Raji (cell line): ENCODE measurements around the gene TNFAIP8L1.
A peak's percentile ranks its signal among the peaks of the same experiment; 100 is the strongest.

ENCODE experiments used
- POLR2A ChIP-seq: IDR thresholded peaks from 2 replicates; pipeline ENCODE4 v1.6.1; 2011; ENCODE audit warnings: low read depth, low read length, control low read depth; ENCODE audit not compliant: insufficient read depth

The TNFAIP8L1 gene

GRCh38 chr19:4657262-4657661 lies 17.9 kb downstream of the TNFAIP8L1 start:
- no peak for TF ChIP-seq POLR2A

DNA sequence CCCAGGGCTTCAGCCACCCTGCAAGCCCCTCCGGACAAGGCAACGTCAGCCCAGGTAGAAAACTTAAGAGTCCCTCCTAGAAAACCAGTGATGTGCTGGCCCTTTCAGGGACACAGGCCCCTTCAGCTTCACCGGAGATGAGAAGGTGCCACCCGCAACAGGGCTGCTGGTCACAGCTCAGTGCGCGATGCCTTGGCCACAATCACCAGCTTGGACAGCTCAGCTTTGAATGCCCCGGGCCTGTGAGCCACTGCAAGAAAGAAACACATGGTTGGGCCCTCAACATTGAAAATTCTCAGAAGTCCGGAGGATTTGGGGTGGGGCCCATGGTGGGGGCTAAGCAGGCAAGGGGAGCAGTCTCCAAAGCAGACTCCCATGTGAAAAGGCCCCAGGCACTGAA lies 18.5 kb downstream of the TNFAIP8L1 start:
- no peak for TF ChIP-seq POLR2A

GRCh38 chr19:4660181-4660791 lies 21.0 kb downstream of the TNFAIP8L1 start:
- TF ChIP-seq POLR2A, result no peak

- TF ChIP-seq POLR2A, result no peak
Measured at GRCh38 chr19:4660993-4661392, 21.7 kb downstream of the TNFAIP8L1 start.

- TF ChIP-seq POLR2A, result no peak
Measured at GRCh38 chr19:4662020-4662695, 22.8 kb downstream of the TNFAIP8L1 start.

- TF ChIP-seq POLR2A, result no peak
Measured at GRCh38 chr19:4662812-4663211, 23.5 kb downstream of the TNFAIP8L1 start.

- TF ChIP-seq POLR2A, result no peak
Measured at GRCh38 chr19:4664642-4665041, 25.3 kb downstream of the TNFAIP8L1 start.

- peak; percentile 81 for TF ChIP-seq POLR2A
Measured at GRCh38 chr19:4669723-4670480, 30.6 kb downstream of the TNFAIP8L1 start, which contains the start of gene MYDGF. Gene MYDGF (minus strand): TSS chr19:4670342. CDS start chr19:4670334, 8 bp downstream.

DNA sequence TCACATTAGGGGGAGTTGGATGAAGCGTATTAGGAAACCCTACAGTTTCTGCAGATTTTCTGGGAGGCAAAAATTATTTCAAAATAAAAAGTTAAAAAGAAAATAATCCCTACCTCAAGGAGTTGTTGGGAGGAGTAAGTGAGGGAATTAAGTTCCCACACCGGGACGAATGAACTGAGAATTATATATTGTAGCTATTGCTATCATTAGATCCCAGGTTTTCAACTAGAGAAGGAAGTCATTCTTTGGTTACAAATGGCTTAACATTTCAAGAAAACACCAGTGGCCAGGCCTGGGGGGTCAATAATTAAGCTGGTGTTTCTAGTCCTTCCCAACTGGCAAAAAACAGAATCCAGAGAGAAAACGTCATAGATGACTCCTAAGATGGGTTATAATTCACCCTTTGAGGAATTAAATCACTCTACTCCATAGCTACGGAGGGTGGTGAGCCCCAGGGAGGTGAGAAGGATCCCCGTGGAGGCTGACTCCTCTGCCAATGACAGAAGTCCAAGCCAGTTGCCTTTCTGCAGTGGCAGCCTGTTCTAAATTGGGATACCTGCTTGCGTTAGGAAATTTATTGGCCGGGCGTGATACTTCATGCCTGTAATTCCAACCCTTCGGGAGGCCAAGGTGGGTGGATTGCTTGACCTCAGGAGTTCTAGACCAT lies 32.0 kb downstream of the TNFAIP8L1 start:
- TF ChIP-seq POLR2A, result no peak

GRCh38 chr19:4673216-4673615 lies 33.9 kb downstream of the TNFAIP8L1 start:
- no peak for TF ChIP-seq POLR2A

DNA sequence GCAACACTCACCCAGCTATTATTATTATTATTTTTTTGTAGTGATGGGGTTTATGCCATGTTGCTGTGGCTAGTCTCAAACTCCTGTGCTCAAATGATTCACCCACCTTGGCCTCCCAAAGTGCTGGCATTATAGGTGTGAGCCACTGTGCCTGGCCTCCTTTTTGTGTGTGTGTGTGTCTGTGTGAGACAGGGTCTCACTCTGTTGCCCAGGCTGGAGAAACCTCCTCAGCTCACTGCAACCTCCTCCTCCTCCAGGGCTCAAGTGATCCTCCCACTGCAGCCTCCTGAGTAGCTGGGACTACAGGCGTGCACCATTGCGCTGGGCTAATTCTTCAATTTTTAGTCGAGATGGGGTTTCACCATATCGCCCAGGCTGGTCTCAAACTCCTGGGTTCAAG lies 34.4 kb downstream of the TNFAIP8L1 start:
- TF ChIP-seq POLR2A, result no peak

DNA sequence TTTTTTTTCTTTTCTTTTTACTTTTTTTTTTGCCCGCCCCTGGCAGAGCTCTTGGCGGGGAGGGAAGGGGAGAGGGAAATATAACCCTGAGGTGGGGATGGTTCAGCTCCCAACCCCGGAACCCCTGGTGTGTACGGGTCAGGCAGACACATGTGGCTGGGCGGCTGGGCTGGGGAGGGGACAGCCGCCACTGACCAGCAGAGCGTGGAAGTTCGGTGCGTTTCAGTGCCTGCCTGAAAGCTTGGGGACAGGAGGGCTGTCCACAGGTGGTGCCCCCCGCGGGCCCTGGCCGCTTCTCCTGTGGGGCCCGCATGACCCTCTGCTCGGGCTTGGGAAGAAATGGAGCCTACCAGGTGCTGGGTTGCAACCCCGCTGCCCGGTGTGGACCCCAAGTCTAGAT lies 36.0 kb downstream of the TNFAIP8L1 start:
- no peak for TF ChIP-seq POLR2A

DNA sequence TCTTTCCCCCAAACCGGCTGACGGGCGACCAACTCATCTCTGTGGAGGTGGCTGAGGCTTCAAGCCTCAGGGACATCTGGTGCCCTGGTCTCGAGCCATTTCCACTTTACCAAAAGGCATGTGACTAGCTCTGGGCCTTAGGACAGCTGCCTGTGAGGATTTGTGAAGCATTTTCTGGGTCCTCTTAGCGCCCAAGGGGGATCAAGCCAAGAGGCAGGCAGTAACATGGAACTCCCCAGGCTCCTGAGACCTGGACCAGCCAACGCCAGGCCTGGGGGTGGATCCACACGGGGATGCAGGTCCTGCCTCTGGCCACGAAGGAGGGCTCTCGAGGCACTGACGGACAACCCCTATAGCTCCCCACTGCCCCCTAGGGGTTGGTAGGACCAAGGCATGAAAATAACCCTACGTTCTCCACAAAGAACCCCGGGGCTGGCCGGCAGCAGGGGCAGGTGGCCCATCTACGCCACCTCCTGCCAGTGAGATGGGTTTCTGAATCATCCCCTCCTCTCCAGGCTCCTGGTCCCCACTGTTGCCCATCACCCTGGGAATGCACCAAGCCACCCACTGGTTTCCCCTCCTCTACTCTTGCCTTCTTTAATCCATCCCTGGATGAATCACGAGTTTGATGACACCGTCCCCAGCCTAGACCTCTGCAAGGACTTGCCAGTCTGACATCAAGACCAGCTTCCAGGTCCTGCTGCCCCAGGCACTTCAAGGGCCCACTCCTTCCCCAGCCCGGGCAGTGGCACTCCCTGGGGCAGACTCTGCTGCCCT lies 37.8 kb downstream of the TNFAIP8L1 start:
- TF ChIP-seq POLR2A, result no peak

- no peak for TF ChIP-seq POLR2A
Measured at GRCh38 chr19:4678881-4679790, 39.8 kb downstream of the TNFAIP8L1 start.
